Stimulated activated CD4-positive, alpha-beta T cell treated with anti-CD3 and anti-CD28 coated beads, Interleukin-1b, Interleukin-23, amount 100 ng/mL, for 4 hours (primary cell): ENCODE measurements around the gene MYBPC2.
A peak's percentile ranks its signal among the peaks of the same experiment; 100 is the strongest.

Experiments
- DNase-seq, 2 donors: peaks; one replicate each; pipeline ENCODE4 v3.0.0-alpha.2; 2020; ENCODE audit warnings: low read depth in 2 of 2

The MYBPC2 gene

DNA sequence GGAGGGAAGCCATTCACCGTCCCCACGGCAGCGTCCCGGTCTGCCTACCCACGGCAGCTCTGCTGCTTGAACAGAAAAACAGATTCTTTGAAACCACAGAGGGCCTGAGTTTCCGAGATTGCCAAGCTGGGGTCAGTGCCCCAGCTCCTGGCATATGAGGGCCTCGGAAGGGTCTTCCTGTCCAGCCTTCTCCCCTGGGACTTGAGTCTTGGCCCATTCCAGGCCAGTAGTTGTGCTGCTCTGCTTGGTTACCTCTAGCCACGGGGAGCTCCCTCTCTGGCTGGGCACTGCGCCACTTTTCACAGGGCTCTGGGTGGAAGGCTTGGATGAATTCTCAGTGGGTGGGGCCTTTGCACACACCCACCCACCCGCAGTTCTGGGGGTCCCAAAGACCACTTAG, 22.6 kb upstream of the MYBPC2 start:
- no peak for DNase-seq

DNA sequence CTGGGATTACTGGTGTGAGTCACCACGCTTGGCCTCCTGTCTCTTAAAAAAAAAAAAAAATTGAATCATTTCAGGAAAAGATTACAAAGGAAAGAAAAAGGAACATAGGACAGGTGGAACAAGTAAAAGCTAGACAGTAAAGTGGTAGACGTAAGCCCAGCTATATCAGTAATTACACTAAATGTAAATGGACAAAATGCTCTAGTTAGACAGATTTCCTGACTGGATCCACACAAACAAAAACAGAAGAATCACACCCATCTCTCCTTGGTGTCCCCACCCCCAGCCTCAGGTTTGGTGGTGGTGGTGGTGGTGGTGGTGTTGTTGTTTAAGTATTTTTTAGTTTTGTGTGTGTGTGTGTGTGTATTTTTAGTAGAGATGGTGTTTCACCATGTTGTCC, 20.3 kb upstream of the MYBPC2 start:
- no peak for DNase-seq

DNA sequence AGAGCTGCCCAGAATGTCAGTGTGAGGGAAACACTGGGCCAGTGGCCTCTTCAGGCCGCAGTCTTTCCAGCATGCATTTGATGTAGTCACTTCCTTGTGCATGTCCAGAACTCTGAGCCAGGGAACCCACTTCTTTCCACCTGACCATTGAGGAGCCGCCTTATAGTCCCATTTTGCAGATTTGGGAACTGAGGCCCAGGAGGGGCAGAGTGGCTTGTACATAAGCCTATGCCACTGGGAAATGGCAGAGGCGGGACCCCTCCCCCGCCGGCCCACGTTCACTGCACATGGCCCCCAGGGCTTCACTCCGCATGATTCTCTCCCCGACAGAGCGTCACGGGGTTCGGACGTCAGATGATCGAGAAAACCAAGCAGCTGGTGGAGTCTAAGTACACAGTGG, 19.6 kb upstream of the MYBPC2 start:
- no peak for DNase-seq

DNA sequence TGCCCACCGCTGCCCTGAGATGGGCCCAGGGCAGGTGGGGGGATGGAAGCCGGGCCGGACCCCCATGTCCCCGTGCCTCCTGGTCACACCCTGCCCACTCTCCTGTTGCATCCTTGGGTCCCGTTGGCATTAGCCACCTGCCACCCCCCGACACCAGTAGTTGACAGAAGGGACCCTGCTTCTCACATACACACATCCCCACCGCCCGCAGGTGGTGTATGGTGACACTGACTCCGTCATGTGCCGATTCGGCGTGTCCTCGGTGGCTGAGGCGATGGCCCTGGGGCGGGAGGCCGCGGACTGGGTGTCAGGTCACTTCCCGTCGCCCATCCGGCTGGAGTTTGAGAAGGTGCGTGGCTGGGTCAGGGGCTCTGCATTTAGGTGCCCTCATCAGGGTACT, 19.2 kb upstream of the MYBPC2 start:
- no peak for DNase-seq

DNA sequence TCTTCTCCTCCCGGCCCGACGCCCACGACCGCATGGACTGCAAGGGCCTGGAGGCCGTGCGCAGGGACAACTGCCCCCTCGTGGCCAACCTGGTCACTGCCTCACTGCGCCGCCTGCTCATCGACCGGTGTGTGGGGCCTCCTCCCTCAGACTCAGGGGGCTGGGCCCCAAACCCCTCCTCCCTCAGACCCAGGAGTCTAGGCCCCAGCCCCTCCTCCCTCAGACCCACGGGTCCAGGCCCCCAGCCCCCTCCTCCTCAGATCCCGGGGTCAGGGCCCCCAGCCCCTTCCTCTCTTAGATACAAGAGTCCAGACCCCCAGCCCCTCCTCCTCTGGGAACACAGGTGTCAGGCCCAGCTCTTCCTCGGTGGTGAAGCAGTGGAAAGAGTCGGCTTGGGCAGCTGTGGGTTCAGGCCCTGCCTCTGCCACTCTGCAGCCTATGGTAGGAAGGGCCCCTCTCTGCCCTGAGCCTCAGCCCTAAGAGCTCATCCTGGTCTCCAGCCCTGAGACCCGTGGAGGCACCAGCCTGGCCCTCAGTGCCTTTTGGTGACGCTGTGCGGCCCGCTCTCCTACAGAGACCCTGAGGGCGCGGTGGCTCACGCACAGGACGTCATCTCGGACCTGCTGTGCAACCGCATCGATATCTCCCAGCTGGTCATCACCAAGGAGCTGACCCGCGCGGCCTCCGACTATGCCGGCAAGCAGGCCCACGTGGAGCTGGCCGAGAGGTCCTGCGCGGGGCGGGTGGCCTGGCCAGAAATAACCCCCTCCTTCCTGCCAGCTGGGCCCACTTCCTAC, 17.6 kb upstream of the MYBPC2 start:
- DNase-seq, result peak; percentile 71 to 72

DNA sequence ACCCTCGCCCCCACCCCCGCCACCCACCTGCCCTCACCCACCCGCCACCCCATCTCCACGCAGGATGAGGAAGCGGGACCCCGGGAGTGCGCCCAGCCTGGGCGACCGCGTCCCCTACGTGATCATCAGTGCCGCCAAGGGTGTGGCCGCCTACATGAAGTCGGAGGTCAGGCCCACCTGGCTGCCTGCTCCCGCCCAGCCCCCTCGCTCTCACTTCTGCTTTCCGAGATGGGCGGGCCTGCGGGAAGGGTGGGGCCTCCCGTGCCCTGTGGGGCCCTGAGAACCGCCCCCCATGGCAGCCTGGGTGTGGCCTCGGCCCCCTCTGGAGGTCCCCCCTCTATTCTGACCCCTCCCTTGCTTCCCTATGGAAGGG, 17.0 kb upstream of the MYBPC2 start:
- DNase-seq, result no peak

DNA sequence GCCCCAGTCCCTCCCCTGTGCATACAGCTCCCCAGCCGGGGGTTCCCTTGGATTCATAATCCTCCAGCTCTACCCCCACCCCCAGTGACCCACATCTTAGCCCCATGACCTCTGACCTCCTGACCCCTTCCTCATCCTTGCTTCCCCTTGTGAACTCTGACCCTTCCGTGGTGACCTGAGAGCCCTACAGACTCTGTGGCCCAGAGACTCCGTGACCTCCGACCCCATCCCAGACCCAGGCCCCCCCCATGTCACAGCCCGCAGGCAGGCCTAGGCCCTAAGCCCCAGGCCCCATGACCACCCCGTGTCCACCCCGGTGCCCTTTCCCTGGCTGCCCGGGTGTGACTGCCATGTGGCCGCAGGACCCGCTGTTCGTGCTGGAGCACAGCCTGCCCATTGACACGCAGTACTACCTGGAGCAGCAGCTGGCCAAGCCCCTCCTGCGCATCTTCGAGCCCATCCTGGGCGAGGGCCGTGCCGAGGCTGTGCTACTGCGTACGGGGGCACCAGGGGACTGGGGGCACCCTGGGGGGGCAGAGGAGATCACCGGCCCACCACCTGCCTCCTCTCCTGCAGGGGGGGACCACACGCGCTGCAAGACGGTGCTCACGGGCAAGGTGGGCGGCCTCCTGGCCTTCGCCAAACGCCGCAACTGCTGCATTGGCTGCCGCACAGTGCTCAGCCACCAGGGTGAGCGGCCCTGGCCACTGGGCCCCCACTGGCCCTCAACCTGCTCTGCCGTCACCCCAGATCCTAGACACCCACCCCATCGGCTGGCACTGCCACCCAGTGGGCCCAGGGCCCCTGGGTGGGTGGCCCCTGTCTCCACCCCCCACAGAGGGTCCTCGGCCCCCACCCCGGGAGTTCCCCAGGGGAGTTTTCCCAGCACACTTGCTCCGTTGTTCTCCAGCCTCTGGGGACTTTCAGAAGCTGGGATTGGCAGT, 16.4 kb upstream of the MYBPC2 start:
- DNase-seq, result no peak

DNA sequence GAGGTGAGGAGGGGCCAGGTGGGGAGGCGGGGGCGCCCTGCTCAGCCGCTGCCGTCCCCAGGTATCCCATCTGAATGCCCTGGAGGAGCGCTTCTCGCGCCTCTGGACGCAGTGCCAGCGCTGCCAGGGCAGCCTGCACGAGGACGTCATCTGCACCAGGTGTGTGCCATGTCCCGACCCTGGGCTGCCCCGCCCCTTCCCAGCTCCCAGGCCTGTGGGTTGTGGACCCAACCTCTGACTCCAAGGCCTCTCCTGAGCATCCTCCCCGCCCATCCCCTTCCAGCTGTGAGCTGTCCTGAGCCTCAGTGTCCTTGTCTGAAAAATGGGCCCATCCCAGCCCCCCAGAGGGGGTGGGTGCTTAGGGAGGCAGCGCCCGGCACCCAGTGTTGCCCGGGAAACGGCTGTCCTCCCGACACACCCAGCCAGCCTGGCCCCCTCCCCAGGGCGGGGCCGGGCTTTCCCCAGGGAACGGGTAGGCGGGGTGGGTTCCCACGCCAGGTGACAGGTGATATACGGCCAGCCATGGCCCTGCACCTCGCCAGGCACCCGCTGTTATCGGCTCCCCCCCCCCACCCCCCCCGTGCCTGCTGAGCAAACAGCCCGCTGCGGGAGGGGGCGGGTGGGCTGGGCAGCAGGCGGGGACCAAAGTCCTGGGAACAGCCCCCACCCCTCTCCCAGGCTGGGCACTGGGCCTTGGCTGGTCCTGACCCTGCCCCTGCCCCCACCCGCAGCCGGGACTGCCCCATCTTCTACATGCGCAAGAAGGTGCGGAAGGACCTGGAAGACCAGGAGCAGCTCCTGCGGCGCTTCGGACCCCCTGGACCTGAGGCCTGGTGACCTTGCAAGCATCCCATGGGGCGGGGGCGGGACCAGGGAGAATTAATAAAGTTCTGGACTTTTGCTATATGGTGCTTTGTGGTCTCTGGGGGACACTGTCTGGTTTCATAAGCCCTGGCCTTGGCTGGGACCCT, 15.3 kb upstream of the MYBPC2 start:
- no peak for DNase-seq

DNA sequence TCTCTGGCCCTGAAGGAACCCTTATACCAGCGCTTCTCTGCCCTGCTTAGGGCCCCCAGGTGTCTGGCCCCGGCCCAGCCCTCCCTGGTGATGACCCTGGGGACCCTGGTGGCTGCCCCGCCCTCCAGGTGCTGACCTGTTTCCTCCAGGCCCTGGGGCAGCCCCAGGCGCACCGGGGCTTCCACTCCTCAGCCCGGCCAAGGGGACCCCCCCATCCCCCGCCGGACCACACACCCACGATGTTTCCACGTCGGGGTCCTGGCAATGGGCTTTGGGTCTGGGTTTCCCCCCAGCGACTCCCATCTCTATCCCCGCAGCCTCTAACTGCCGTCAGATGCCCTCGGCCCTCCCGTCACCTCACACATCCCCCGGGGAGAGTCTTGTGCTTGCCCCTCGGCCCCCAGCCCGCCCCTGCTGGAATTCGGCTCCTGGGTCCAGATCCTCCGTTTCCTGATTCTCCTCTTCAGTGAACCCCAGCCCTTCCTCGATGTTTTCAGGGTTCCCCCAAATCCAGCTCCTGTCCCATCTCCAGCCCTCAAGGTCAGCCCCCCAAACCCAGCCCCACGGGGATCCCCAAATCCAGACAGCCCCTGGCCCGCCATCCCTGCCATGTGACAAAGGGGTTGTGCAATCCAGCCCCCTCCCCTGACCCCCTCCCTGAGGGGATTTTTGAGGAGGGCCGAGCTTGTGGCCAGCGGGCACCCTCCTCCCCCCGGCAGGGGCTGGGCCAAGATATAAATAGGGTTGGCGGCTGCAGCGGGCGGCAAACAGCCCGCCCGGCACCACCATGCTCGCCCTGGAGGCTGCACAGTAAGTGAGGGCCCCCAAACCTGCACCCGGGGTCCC, 14.3 kb upstream of the MYBPC2 start, which contains the start of gene SPIB:
Gene SPIB (plus strand): TSS at position 763 of the 846 bp plus-strand sequence. CDS start 25 bp downstream, at position 788.
- no peak for DNase-seq

DNA sequence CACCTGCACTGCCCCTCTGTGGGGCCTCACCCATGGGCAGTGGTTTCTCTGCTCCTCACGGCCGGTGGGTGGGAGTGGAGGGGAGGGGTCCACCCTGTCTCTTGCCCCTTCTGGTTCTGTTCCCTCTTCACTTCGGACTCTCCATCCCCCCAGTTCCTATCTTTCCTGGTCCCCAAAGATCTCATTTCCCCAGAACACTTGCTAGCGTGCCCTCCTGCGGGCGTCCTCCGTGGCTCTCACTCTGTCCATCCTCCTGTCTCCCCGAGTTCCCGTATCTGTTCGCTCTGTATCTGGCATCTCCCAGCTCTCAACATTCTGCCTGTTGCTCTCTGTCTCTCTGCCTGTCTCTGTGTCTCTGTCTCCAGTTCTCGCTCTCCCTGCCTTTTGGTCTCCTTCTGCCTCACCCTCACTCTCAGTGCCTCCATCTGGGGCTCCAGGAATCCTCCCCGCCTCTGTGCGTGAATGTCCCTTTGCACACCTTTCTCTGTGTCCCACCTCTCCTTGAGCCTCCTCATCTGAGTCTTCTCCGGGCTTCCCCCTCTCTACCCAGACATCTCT, 13.6 kb upstream of the MYBPC2 start:
- no peak for DNase-seq

DNA sequence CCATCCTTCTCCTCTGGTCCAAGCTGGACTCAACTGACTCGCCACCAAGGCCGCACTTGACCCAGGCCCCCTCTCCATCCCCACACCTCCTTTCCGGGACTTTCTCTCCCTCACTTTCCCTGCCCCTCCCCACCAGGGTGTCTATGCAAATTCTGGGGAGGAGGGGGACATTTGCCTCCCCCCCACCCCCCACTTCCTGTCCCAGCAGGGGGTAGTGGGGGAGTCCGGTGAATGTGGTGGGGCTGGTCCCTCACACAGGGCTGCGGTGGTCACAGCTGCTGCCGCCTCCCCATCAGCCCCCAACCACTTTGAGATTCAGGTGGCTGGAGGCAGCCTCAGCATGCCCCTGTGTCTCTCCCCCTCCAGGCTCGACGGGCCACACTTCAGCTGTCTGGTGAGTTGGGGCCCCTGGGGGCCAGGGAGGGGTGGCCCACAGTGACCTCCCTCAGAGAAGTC, 13.1 kb upstream of the MYBPC2 start:
- DNase-seq, result no peak

DNA sequence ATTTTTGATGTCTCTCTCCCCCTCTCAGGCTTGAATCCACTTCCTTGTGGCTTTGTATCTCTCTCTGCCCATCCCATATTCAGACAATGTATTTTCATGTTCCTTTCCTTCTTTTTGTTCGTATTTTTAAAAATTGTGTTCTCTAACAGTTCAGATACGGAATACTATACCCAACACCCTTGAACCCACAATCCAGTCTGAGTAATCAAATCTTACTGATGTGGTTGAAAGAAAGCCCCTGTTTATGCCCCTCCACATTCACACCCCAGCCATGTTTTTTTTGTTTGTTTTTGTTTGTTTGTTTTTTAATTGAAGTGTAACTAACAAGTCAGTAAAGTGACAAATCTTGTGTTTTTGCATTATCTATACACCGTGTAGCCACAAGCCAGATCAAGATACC, 12.6 kb upstream of the MYBPC2 start:
- DNase-seq, result no peak

DNA sequence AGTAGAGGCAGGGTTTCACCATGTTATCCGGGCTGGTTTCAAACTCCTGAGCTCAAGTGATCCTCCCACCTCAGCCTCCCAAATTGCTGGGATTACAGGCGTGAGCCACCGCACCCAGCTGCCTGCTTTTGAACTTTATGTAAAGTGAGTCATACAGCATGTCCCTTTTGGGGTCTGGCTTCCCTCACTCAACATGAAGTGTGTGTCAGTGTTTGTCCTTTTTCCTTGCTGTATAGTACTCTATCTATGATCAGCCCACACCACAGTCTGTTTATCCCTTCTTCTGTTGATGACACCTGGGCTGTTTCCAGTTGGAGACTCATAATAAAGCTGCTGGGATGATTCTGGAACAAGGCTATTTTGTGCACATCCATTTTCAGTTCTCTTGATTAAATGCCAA, 11.9 kb upstream of the MYBPC2 start:
- no peak for DNase-seq

DNA sequence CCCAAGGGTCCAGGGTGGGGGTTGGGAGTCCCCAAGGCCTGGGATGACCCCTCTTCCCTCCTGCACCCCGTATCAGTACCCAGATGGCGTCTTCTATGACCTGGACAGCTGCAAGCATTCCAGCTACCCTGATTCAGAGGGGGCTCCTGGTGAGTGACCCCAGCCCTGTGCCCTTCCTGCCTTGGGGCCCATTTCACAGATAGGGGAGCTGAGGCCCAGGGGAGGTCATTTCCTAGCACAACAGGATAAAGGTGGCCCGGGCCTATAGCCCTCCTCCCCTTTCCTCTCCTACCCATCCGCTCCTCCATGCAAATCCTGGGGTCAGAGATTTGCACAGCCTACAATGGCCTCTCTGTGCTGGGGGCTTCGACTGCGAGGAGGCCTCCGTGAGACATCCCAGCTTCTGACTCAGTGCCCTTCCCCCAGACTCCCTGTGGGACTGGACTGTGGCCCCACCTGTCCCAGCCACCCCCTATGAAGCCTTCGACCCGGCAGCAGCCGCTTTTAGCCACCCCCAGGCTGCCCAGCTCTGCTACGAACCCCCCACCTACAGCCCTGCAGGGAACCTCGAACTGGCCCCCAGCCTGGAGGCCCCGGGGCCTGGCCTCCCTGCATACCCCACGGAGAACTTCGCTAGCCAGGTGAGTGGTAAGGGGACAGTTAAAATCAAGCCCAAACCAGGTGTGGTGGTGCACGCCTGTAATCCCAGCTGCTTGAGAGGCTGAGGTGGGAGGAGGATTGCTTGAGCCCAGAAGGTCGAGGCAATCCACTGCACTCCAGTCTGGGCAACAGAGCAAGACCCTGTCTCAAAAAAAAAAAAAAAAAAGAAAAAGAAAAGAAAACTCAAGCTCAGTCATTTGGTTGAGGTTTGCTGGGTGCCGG, 10.1 kb upstream of the MYBPC2 start:
- DNase-seq, result no peak

DNA sequence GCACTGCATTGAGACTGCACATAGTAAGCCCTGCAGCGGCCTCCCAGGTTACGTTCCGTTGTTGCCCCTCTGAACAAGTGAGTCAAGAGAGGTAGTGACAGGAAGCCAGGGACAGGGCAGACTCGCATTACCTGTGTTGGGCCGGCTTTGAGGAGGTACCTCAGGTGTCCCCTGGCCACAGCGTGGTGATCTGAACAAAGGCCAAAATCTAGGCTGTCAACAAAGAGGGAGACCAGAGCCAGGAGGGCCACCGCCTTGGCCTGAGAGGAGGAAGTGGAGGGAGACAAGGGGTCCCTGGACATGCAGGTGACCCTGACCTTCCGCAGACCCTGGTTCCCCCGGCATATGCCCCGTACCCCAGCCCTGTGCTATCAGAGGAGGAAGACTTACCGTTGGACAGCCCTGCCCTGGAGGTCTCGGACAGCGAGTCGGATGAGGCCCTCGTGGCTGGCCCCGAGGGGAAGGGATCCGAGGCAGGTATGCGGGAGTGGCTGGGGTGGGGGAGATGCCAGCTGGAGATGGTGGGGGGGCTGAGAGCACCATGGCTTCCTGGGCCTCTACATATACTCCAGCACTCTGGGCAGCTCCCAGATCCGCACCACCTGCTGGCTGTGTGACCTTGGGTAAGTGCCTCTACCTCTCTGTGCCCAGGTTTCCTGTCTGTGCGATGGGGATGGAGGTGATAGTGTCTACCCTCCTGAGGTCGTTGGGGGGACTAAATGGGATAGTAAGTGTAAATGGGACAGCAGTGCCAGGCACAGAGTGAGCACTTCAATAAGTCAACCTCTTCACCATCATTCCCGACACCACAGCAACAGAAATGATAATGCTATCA, 9.2 kb upstream of the MYBPC2 start:
- no peak for DNase-seq

DNA sequence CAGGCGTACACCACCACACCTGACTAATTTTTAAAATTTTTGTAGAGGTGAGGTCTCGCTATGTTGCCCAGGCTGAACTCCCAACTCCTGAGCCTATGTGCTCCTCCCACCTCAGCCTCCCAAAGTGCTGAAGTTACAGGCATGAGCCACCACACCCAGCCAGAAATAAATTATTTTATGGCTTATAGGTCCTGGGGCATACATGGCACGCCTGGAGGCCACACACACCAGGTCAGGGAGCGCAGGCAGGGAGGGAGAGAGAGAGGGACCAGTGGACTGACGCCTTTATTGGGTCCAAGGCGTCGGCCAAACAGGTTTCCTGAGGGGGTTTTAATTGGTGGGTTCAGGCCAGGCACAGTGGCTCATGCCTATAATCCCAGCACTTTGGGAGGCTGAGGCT, 7.1 kb upstream of the MYBPC2 start:
- DNase-seq, result no peak

DNA sequence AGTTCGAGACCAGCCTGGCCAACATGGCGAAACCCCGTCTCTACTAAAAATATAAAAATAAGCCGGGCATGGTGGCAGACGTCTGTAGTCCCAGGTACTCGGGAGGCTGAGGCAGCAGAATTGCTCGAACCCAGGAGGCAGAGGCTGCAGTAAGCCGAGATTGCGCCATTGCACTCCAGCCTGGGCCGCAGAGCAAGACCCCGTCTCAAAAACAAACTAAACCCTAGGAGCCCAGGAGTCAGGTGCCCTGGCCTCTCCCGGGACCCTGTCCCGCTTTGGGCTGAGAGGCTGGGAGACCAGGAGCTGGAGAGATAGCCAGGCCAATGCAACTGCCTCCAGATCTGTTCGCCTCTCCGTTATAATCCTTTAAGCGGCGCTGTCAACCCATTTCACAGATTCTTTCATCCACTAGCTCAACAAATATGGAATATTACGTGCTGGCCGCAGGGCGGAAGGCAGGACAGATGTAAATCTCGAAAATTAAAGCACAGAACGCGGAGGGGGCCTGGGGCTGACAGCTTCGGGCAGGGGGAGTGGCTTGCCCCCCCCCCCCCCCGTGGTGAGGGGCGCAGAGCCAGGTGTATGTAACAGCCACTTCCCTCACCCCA, 5.3 kb upstream of the MYBPC2 start:
- no peak for DNase-seq

DNA sequence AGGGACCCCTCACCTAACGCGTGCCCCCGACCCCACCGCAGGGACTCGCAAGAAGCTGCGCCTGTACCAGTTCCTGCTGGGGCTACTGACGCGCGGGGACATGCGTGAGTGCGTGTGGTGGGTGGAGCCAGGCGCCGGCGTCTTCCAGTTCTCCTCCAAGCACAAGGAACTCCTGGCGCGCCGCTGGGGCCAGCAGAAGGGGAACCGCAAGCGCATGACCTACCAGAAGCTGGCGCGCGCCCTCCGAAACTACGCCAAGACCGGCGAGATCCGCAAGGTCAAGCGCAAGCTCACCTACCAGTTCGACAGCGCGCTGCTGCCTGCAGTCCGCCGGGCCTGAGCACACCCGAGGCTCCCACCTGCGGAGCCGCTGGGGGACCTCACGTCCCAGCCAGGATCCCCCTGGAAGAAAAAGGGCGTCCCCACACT, 4.7 kb upstream of the MYBPC2 start:
- peak in 1 of 2 donors; percentile 29 for DNase-seq
